Endodermal cell (in vitro differentiated cells): ENCODE data around the gene SVBP. TPM values are rescaled to one million over a fixed set of nuclear protein-coding genes. Genes with fewer than 3 reads are reported as not detected.

ENCODE experiments used
- DNase-seq: peaks from one replicate; pipeline ENCODE4 v3.0.0-alpha.2; 2017
- H3K27ac ChIP-seq: 2 replicates; pipeline ENCODE4 v1.5.1; 2013; ENCODE audit warnings: mild to moderate bottlenecking, low read depth, low read length, moderate library complexity
- H3K27me3 ChIP-seq: 2 replicates; pipeline ENCODE4 v1.6.1; 2013; ENCODE audit warnings: mild to moderate bottlenecking, low read length, moderate library complexity; ENCODE audit not compliant: insufficient read depth, control insufficient read depth, poor library complexity, severe bottlenecking
- H3K36me3 ChIP-seq: 2 replicates; pipeline ENCODE4 v1.7.0; 2013; ENCODE audit warnings: mild to moderate bottlenecking, low read length, moderate library complexity; ENCODE audit not compliant: control insufficient read depth, insufficient read depth
- H3K4me1 ChIP-seq: one replicate; pipeline ENCODE4 v1.7.0; 2013; ENCODE audit warnings: low read length; ENCODE audit not compliant: control insufficient read depth, insufficient read depth
- H3K4me3 ChIP-seq: 2 replicates; pipeline ENCODE4 v1.5.1; 2013; ENCODE audit warnings: mild to moderate bottlenecking, low read length, moderate library complexity
- H3K9ac ChIP-seq: 2 replicates; pipeline ENCODE4 v1.6.1; 2013; ENCODE audit warnings: mild to moderate bottlenecking, low read length, moderate library complexity; ENCODE audit not compliant: poor library complexity, severe bottlenecking; ENCODE audit errors: extremely low read depth
- H3K9me3 ChIP-seq: 2 replicates; pipeline ENCODE4 v1.6.1; 2013; ENCODE audit warnings: mild to moderate bottlenecking, low read length, moderate library complexity; ENCODE audit not compliant: control insufficient read depth
- H3K27ac Mint-ChIP-seq: 2 replicates; pipeline ENCODE4 v1.8.0; 2020; ENCODE audit warnings: mixed read lengths
- H3K27me3 Mint-ChIP-seq: 2 replicates; pipeline ENCODE4 v1.8.0; 2021; ENCODE audit warnings: mild to moderate bottlenecking, mixed read lengths; ENCODE audit not compliant: insufficient read depth
- H3K36me3 Mint-ChIP-seq: 2 replicates; pipeline ENCODE4 v1.8.0; 2020; ENCODE audit warnings: low read depth, mixed read lengths
- H3K4me1 Mint-ChIP-seq: 2 replicates; pipeline ENCODE4 v1.8.0; 2020; ENCODE audit warnings: mixed read lengths
- H3K4me3 Mint-ChIP-seq: 2 replicates; pipeline ENCODE4 v1.8.0; 2020; ENCODE audit warnings: mild to moderate bottlenecking, moderate library complexity, mixed read lengths
- H3K9me3 Mint-ChIP-seq: 2 replicates; pipeline ENCODE4 v1.8.0; 2020; ENCODE audit warnings: mild to moderate bottlenecking, mixed read lengths
- CTCF ChIP-seq: fragments of 200-600 bp; sonication (generic); conservative IDR thresholded peaks from 2 replicates; pipeline ENCODE4 v1.5.0; 2021; ENCODE audit warnings: antibody characterized with exemption, mild to moderate bottlenecking
- WGBS, 2 experiments: methylation state at CpG; one replicate each; pipeline versions ENCODE4 v1.1.5 to v1.1.7; 2013; ENCODE audit warnings: missing lambda C conversion rate in 2 of 2, mixed read lengths in 1 of 2; ENCODE audit not compliant: insufficient coverage in 1 of 2, insufficient read length in 1 of 2; 5-methylcytosine and 5-hydroxymethylcytosine counted together
- total RNA-seq, 2 donors: library from RNA; stranded (reverse); fragmentation: NEBNext Ultra II Directional in 1 of 2; extraction: Animal tissue kit (Norgen Biotek cat#: 25700) in 1 of 2; gene quantifications; 2 replicates in 1 of 2; 3 replicates in 1 of 2; pipeline ENCODE4 v1.2.1, GENCODE V29; 2021

The SVBP gene
- total RNA-seq, 2 donors from 2014 or later = 40.2 to 45.3 TPM

- Mint-ChIP-seq H3K4me3 (no peak overlapping the region), H3K36me3 (peaks cover 64% of the 10 kb centered on the region), H3K27ac (no peak overlapping the region), H3K9me3 (peaks cover 33% of the 10 kb centered on the region), H3K4me1 (peaks cover 6% of the 10 kb centered on the region), H3K27me3 (peaks cover 6% of the 10 kb centered on the region)
- no peak overlapping the region for H3K27ac ChIP-seq
- H3K9ac ChIP-seq = no peak overlapping the region
- H3K36me3 ChIP-seq = peaks cover 36% of the 10 kb centered on the region
- TF ChIP-seq CTCF = no peak
- WGBS, 2 experiments = 0% methylated on average over 1 of the region's 2 CpGs; no CpG with 5 or more reads in 1 of the 2 experiments
- no peak overlapping the region for H3K4me3 ChIP-seq
- no peak for DNase-seq
- H3K27me3 ChIP-seq = no peaks in the 10 kb centered on the region
- H3K9me3 ChIP-seq = peaks cover 25% of the 10 kb centered on the region
- H3K4me1 ChIP-seq = peaks cover 3% of the 10 kb centered on the region
Measured at GRCh38 chr1:42852608-42852980, 35.4 kb upstream of the SVBP start.

GRCh38 chr1:42851960-42852607 lies 34.9 kb upstream of the SVBP start:
- H3K36me3 Mint-ChIP-seq = peaks cover 59% of the 10 kb centered on the region
- H3K27ac Mint-ChIP-seq = no peak overlapping the region

GRCh38 chr1:42851420-42851819 lies 34.2 kb upstream of the SVBP start:
- H3K27ac Mint-ChIP-seq = no peak overlapping the region
- Histone ChIP-seq H3K36me3 (peaks cover 36% of the 10 kb centered on the region), H3K9me3 (peaks cover 23% of the 10 kb centered on the region), H3K9ac (no peak overlapping the region), H3K4me3 (no peak overlapping the region), H3K4me1 (peaks cover 3% of the 10 kb centered on the region), H3K27me3 (no peaks in the 10 kb centered on the region), H3K27ac (no peak overlapping the region)
- no peak overlapping the region for H3K4me3 Mint-ChIP-seq
- H3K36me3 Mint-ChIP-seq = peaks cover 56% of the 10 kb centered on the region
- peaks cover 3% of the 10 kb centered on the region for H3K27me3 Mint-ChIP-seq
- peaks cover 12% of the 10 kb centered on the region for H3K4me1 Mint-ChIP-seq
- no peak for DNase-seq
- peaks cover 26% of the 10 kb centered on the region for H3K9me3 Mint-ChIP-seq
- WGBS, 2 experiments = 95 to 99% methylated on average over 13 to 15 of the region's 15 CpGs
- TF ChIP-seq CTCF = no peak

More at GRCh38 chr1:42851960-42852607, 34.9 kb upstream of the SVBP start:
- no peak for TF ChIP-seq CTCF
- H3K4me3 Mint-ChIP-seq = no peak overlapping the region
- peaks cover 3% of the 10 kb centered on the region for H3K4me1 ChIP-seq
- peaks cover 6% of the 10 kb centered on the region for H3K27me3 Mint-ChIP-seq
- peaks cover 11% of the 10 kb centered on the region for H3K4me1 Mint-ChIP-seq
- H3K27ac ChIP-seq = no peak overlapping the region
- no peak overlapping the region for H3K4me3 ChIP-seq
- H3K27me3 ChIP-seq = no peaks in the 10 kb centered on the region
- WGBS, 2 experiments = 96 to 100% methylated on average over 2 of the region's 2 CpGs
- no peak overlapping the region for H3K9ac ChIP-seq
- peaks cover 36% of the 10 kb centered on the region for H3K36me3 ChIP-seq
- no peak for DNase-seq
- H3K9me3 Mint-ChIP-seq = peaks cover 29% of the 10 kb centered on the region
- H3K9me3 ChIP-seq = peaks cover 26% of the 10 kb centered on the region
